GM19452 (cell line): ENCODE measurements around the gene DPP6.

ENCODE experiments used
- ATAC-seq: cut with Tn5 transposase; IDR thresholded peaks from one replicate; pipeline ENCODE4 v1.9.1; 2021; ENCODE audit not compliant: unreplicated experiment

DPP6 gene

DNA sequence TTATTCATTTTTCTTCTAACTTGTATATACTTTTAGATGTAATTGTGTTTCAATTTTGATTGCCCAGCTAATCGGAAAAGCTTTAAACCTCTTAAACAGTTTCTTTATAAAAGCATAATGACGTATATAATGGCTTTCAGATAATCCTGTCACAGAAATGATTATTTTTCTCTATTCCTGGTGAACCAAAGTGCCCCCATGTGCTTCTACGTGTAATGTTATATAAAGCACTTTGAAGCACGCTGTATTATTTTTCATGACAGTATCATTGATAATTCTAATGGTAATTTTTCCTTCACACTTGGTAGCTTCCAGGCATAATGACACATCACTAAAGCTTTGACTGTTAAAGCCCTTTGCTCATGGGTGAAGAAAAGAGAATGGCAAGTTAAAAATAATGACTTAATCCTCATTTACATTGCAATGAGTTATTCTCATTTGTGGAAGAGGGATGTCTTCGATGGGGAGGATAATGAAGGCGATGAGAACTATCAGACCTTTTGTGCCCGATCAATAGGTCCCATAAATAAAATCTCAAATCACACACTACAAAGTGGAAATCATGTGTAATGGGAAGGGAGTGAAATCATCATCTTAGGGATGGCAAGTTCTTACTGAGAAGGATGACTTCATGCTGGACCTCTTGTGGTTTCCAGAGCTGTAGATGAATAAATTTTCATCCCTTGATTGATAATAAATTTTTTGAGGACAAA is 460.1 kb downstream of the DPP6 start:
- ATAC-seq = no peak

DNA sequence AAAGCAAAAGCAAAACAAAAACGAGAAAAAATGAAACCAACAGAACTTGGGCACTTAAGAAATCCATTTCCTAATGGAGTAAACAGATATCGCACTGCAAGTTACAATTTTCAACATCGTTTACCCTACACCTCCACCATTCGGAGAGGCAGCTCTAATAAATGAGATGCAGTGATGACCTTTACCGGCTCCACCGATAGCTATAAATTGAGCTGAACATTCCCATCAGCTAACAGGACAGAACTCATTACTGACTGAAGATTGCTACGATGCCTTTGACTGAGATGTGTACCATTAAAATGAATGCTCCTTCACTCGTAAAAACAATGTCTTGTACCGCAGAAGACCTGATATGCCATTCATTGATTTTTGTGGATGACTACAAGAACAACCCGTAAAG is 465.6 kb downstream of the DPP6 start:
- no peak for ATAC-seq

DNA sequence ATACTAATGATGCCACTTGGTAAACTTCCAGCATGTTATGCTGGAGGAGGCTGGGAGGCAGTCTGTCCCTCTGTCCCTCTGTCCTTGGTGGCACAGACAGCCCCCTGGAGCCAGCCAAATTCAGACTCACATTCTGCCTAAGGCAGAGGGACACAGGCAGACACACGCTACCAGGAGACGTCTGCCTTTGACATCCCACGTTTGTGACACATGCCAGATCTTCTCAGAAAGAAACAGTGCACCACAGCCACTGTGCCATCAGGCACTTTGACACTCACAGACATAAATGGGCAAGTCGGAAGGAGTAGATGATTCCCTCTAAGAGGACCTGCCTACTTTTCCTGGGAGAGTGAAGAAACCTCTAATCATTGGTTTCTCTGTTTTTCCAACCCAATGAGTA is 467.0 kb downstream of the DPP6 start:
- ATAC-seq = no peak

DNA sequence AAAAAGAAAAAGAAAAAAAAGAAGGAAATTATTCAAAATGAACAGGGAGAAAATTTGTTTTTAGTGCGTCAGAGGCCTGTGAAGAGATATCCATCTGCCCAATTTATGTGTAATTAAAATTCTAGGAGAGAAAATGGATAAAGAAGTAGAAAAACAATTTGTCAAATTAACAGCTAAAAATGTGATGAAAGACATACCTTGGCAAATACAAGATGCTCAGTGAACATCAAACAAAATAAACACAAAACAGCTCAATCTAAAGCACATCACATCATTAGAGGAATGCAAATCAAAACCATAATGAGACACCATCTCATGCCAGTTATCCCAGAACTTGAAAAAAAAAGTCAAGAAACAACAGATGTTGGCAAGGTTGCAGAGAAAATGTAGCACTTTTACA is 477.9 kb downstream of the DPP6 start:
- ATAC-seq = no peak

DNA sequence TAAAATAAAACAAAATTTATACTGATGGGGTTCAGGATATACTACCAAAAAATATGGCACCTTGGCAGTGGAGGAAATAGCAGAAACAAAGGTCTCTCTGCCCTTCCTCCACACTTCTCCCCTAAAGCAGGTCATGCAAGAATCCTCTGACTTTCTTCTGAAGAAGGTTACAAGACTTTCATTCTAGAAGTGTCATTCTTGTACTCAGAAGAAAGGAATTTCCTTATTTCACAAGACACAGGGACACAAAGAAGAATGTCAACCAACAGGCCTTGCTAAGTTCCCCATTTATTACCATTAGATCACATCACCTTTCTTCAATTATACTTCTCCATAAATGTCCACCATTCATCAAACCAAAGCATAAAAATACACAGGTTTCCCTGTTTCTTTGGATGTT is 480.6 kb downstream of the DPP6 start:
- ATAC-seq = no peak

DNA sequence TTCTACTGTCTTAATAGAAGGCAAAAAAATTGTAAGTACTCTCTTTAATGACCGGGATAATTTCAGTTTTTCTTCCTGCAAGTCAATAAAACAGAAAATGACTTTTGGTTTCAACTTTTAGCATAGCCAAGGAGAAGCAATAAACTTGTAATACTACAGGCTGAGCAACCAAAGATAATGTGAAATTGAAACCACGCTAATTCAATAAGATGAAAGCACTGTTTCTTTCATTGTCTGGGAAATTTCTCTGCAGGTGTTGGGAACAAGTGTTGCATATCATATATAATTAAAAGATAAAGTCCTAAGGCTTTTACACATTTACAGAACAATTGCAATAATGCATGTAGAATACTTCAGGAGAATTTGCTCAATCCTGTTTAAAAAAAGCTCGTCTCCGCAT is 488.4 kb downstream of the DPP6 start:
- no peak for ATAC-seq

DNA sequence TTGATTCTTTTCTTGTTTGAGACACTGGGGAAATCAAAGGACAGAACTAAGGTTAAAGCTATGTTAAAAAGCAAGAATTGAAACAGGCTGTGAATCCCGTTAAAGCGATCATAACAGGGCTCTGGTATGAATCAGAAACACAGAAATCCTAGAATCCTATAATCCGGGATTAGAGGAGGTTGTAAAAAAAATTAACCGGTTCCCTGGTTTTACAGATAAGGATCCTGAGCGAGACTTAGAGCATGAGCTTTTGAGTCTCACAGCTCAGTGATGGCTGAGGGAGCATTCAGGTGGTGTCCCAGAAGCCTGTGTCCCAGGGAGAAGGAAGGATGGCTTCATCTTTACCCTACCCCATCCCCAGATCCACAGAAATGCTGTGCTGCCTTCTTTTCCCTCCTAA is 489.4 kb downstream of the DPP6 start:
- ATAC-seq = no peak

DNA sequence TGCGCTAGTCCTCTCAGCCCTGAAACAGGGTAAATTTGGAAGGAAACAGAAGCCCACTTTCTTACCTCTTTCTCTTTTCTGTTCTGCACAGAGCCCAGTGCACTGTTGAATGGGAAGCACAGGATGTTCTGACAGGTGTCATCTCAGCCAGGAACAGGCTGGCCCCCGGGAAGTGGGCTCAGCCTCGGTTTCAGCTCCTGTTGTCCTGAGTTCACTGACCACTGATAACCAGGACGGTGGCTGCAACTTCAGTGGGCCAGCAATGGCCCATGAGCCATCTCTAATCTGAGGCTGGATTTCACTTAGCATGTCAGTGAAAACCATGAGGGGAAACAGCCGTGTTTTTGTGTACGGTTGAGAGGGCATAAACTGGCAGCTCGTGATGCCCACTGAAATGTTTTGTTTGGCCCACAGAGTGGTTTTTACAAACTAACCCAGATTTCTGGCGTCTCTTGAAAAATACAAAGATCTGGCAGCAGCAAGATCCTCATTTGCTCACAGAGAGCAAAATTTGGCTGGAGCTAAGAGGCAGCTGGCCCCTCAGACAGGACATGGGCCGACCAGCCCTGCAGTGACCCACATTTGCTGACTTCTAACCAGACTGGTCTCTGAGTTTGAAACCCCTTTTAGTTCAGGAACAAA is 494.9 kb downstream of the DPP6 start:
- ATAC-seq = no peak

DNA sequence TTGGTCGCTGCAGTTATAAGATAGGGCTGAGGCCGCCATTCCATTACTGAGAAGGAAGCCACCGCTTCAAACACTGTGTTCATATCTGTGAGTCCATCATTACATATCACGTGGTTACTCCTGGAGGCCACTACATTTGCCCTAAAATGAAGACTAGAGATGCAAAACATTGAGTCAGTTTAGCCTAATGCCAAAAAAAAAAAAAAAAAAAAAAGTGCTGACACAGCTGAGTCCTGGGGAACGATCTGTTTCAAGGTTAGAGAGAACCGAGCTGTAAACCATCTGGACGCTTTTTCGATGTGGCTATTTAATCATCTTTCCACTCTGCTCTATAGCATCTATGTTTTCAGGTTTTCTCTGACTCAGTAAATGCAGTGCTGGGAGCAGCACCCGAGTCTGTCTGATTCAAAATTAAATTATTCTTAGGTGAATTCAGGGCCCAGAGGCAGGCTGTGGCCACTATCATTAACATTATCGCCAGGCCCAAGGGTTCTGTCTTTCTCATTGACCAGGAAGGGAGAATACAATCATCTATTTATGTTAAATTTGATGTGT is 501.6 kb downstream of the DPP6 start:
- ATAC-seq = no peak

DNA sequence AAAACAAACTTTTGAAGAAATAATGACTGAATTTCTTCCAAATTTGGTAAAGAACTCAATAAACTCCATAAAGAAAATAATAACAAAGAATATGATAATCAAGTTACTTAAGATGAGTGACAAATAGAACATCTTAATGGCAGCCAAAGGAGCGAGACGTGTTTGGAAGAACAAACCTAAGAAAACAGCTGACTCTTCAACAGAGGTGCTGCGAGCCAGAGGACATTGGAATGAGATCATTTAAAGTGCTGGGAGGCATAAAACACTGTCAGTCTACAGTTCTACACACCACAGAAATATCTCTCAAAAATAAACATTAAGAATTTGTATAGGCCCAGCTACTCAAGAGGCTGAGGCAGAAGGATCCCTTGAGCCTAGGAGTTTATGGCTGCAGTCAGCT is 507.3 kb downstream of the DPP6 start:
- ATAC-seq = no peak

DNA sequence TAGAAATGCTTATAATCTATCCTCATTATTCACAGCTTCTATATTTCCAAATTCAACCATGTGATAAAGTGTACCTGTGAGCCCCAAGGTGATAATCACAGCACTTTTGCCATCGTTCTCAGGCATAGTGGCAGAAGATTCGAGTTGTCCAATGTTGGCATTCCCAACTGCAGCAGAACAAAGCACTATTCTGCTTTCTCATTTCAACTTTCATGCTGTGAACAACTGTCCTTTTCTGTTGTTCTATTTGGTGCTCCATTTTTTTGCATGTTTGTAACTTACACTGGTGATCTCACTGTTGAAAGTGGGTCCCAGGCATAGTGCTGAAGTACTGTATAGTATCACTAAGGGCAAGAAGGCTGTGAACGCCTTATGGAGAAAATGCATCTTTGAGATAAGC is 512.5 kb downstream of the DPP6 start:
- no peak for ATAC-seq

DNA sequence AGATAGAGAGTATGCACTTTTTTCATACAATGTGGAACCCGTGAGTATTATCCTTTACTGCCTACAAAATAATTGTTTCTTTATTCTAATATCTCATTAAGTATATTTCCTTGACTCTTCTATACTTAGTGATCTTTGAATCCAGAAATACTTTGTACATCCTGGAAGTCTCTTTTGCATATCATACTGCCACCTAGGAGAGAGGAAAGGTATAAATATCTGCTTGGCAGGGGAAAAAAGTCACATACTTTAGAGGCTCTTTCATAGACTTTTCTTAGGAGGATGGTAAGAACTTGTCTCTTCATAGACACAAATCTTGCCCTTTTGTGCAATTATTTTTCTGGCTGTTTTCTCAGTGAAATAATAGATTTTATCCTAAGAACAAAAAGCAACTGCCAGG is 514.7 kb downstream of the DPP6 start:
- ATAC-seq = no peak

DNA sequence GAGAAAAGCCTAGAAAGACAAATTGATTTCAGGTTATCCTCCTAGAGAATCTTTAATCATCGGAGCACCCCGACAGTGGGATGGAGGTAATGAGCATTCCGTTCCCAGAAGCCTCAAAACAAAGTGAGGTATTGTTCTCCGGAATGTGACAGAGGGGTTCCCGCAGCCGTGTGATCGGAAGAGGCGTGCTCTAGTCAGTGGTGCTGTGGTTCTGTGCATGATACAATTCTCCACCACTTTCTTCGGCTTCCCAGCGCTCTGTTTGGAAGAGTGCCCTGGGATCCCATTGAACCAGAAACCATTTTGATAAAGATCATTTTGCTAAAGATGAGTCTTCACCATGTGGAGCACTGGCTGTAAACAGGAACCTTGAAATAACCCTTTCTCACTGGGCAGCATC is 516.1 kb downstream of the DPP6 start:
- ATAC-seq = no peak

DNA sequence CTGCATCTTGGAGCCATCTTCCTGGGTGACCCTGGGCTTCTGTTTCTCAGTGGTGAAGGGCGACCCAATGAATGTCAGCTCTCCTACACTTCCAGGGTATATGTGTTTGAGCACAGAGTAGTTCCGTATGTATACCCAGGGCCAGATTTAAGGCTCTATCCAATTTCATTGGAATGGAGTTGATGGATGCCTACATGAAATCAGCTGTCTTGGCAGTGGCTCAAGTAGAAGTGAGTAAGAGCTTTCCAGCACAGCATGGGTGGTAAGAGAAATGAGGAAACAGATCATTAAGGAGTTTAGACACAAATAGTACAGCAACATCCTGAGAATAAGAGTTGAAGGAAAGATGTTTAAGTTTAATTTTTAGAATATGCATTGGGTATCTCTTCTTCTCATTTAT is 517.7 kb downstream of the DPP6 start:
- ATAC-seq = no peak

DNA sequence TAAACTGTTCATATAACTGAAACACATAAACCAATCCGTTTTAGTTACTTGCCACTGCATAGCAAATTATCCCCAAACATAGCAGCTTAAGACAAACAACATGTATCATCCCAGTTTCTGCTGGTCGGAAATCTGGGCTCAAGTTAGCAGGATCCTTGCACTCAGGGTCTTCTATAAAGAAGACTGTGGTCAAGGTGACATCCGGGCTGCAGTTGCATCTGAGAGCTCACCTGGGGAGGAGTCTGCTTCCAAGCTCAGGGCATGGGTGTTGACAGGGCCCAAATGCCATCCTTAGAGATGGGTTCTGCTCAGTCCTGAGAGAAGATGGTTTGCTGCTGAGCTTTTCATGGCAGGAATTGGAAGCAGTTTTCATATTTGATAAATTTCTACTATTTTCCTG is 519.6 kb downstream of the DPP6 start:
- ATAC-seq = no peak

DNA sequence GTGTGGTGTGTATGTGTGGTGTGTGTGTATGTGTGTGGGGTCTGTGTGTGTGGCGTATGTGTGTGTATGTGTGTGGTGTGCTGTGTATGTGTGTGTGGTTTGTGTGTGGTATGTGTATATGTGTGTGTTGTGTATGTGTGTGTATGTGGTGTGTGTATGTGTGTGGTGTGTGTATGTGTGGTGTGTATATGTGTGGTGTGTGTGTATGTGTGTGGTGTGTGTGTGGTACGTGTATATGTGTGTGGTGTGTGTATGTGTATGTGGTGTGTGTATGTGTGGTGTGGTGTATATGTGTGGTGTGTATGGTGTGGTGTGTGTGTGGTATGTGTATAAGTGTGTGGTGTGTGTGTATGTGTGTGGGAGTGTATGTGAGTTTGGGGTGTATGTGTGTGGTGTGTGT is 522.0 kb downstream of the DPP6 start:
- no peak for ATAC-seq

DNA sequence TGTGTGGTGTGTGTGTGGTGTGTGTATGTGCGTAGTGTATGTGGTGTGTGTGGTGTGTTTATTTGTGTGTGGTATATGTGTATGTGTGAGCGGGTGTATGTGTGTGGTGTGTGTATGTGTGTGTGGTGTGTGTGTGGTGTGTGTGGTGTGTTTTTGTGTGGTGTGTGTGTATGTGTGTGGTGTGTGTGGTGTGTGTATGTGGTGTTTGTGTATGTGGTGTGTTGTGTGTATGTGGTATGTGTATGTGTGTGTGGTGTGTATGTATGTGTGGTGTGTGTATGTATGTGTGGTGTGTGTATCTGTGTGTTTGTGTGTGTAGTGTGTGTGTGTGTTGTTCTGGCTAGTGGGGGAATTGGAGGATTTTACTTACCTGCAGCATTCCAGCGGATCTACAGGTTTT is 523.3 kb downstream of the DPP6 start:
- ATAC-seq = no peak

DNA sequence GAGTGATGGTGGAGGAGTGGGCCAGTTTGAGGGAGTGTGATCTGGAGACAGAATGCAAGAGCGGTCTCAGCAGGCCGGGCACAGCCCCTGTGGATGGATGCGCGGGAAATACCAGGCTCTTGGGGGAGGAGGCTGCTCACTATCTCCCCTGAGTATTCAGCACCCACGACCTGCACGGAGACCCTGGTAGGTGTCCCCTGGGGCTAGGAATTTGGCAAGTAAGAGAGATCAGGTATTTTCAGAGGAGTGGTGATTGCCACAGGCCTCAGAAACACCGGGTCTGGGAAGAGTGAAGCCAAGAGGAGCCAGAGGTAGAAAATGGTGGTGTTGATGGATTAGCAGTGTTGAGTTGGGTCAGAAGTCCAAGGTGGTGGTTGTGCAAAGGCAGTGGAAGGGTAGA is 524.4 kb downstream of the DPP6 start:
- no peak for ATAC-seq

DNA sequence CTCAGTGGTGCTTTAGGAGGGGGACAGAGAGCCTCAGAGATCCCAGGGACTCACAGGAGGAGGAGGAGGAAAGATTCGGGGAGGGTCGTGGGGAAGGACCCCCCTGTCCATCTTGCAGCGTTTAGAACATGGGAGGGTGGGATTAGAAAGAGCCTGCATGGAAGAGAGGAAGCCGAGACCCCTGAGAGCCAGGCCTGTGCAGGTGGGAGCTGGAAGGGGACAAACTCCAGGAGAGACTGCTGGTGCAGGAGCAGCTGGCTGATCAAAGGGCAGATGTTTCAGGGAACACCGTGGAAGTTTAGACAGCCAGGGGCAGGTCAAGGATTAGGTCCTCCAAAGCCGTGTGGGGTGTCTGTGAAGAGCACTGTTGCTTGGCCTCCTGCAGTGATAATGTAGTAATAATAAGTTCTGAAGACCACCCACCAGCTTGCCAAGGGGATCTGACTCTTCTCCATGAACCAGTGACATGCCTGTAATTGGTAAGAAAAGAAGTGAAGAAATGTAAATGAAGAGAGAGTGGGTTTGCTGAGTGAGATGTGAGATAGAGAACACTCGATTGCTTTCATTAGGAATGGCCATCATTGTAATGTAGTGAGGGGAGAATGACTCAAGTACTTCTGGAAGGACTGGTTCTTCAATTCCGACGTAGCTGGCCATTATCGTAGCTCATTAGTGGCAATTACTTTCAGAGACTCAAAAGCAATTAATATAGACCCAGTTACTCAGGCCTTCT is 525.1 kb downstream of the DPP6 start:
- ATAC-seq = no peak

DNA sequence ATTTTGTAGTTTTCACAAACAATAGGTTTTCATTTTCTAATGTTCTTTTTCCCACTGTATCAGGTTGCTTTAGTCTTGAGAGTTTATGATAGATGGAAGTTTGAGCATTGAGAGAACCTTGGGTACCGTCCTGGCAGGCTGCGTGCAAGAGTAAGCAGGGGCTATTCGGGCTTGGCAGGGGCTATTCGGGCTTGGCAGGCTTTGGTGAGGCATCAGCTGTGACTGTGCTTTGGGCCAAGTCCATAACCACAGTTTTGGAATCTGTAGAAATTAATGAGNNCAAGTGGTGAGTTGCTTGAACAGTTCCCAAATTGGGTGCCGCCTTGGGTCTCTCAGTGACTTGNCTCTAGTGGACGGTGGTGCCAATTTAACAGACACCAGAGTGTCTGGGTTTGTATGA is 526.1 kb downstream of the DPP6 start:
- no peak for ATAC-seq

DNA sequence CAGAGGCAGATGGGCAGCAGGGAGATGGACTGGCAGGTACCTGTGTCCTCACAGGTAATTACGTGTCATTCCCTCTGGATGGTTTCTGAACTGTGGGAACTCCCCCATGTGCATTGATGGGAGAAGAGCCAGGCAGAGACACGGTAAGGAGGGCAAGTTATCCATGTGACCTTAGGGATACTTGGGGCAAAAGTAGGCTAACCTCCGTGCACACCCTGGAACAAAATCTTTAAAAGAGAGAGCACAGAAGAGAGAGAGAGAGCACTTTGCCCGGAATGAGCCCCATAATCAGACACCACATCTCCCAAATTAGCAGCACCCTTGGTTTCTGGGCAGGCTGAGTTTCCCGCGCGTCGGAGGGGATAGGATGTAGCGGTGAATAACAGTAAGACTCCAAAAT is 527.5 kb downstream of the DPP6 start:
- no peak for ATAC-seq

DNA sequence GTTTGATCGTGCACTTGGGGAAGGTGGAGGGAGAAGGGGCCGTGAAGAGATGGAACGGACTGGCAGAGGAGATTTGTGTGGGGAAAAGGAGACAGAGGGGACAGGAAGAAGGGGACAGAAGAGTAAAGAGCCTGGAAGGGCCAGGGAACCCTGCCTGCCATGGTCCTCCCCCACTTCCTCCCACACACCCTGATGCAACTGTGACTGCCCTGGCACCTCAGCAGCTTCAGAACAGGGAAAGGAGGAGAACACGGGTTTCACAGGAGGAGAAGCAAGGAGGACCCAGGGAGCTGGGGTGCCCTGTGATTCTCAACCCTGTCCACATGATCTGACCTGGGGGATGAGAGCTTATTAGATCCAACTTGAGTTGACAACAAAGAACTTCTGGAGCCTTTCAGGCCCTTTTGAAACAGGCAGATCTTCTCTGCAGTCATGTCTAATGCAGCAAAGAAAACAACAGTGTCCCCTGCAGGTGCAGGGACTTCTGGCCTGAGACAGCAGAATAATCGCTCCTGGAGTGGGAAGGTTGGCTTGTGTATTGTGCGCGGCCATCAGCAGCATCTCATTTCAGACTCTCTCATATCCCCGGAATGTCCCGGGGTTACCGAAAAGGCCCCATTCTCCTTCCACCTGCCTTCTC is 529.2 kb downstream of the DPP6 start:
- ATAC-seq = no peak
